ENCODE results near the gene CMSS1. TPM values are rescaled to one million over a fixed set of nuclear protein-coding genes. Genes with fewer than 3 reads are reported as not detected.

The CMSS1 gene
- total and polyA plus RNA-seq, 8 donors = 2.7 to 33.3 (median 22.1) TPM

- no peak overlapping the region for H3K27ac ChIP-seq
- TF ChIP-seq POLR2AphosphoS5 (IDR thresholded peaks at IDR 0.05) = no peak
- no peak for TF ChIP-seq POLR2A (IDR thresholded peaks at IDR 0.05)
- TF ChIP-seq CTCF (IDR thresholded peaks at IDR 0.05) = no peak
- TF ChIP-seq EP300 (IDR thresholded peaks at IDR 0.05) = no peak
- H3K36me3 ChIP-seq = peaks cover 3 to 23% (median 10%) of the 10 kb centered on the region in 4 donors
- WGBS, 5 donors = 72 to 91% (median 79%) methylated on average over 1 of the region's 1 CpG
- no peaks in the 10 kb centered on the region for H3K27me3 ChIP-seq
- peaks cover 0 to 27% (median 9%) of the 10 kb centered on the region in 4 donors for H3K4me1 ChIP-seq
- H3K4me3 ChIP-seq = no peak overlapping the region
- H3K9me3 ChIP-seq = peaks cover 0 to 6% (median 0%) of the 10 kb centered on the region in 4 donors
- DNase-seq = no peak
- intact Hi-C loops (cut with DNase I; ENCODE audit: low total_unique reads) = no loop called here
Observed at GRCh38 chr3:99852851-99853250, 35.2 kb downstream of the CMSS1 start.

- intact Hi-C loops (cut with DNase I; ENCODE audit: low total_unique reads) = no loop called here
- Histone ChIP-seq H3K27me3 (no peaks in the 10 kb centered on the region), H3K36me3 (peaks cover 3 to 16% (median 14%) of the 10 kb centered on the region in 4 donors), H3K4me3 (no peak overlapping the region), H3K27ac (no peak overlapping the region), H3K9me3 (no peaks in the 10 kb centered on the region), H3K4me1 (peaks cover 0 to 40% (median 22%) of the 10 kb centered on the region in 4 donors)
- 50 to 64% (median 57%) methylated on average over 1 of the region's 1 CpG for WGBS, 5 donors
- TF ChIP-seq CTCF (IDR thresholded peaks at IDR 0.05) = no peak
- TF ChIP-seq EP300 (IDR thresholded peaks at IDR 0.05) = no peak
- no peak for TF ChIP-seq POLR2A (IDR thresholded peaks at IDR 0.05)
- no peak for TF ChIP-seq POLR2AphosphoS5 (IDR thresholded peaks at IDR 0.05)
- no peak for DNase-seq
Observed at GRCh38 chr3:99854756-99855298, 37.2 kb downstream of the CMSS1 start.

GRCh38 chr3:99855900-99856299, 38.2 kb downstream of the CMSS1 start:
- WGBS, 5 donors = 69 to 85% (median 80%) methylated on average over 1 of the region's 1 CpG
- Histone ChIP-seq H3K27ac (no peak overlapping the region), H3K36me3 (peaks cover 0 to 6% (median 5%) of the 10 kb centered on the region in 4 donors), H3K27me3 (no peaks in the 10 kb centered on the region), H3K9me3 (no peaks in the 10 kb centered on the region), H3K4me3 (no peak overlapping the region), H3K4me1 (peaks cover 0 to 50% (median 29%) of the 10 kb centered on the region in 4 donors)
- intact Hi-C loops (cut with DNase I; ENCODE audit: low total_unique reads) = no loop called here
- DNase-seq = no peak
- TF ChIP-seq CTCF (IDR thresholded peaks at IDR 0.05) = no peak

- H3K4me1 ChIP-seq = peaks cover 0 to 58% (median 33%) of the 10 kb centered on the region in 4 donors
- H3K9me3 ChIP-seq = no peaks in the 10 kb centered on the region
- no peak for DNase-seq
- TF ChIP-seq POLR2A (IDR thresholded peaks at IDR 0.05) = no peak
- peak overlapping the region in 2 of 5 donors; percentile 7 to 77 for H3K27ac ChIP-seq
- intact Hi-C loops (cut with DNase I; ENCODE audit: low total_unique reads) = no loop called here
- no peaks in the 10 kb centered on the region for H3K27me3 ChIP-seq
- 66 to 92% (median 91%) methylated on average over 3 of the region's 3 CpGs for WGBS, 5 donors
- H3K36me3 ChIP-seq = peaks cover 0 to 12% (median 9%) of the 10 kb centered on the region in 4 donors
- H3K4me3 ChIP-seq = no peak overlapping the region
Observed at GRCh38 chr3:99856437-99857220, 39.0 kb downstream of the CMSS1 start.

- intact Hi-C loops (cut with DNase I; ENCODE audit: low total_unique reads) = no loop called here
- H3K4me3 ChIP-seq = no peak overlapping the region
Observed at GRCh38 chr3:99857278-99857677, 39.6 kb downstream of the CMSS1 start.

More at GRCh38 chr3:99857278-99857677, 39.6 kb downstream of the CMSS1 start:
- peaks cover 0 to 64% (median 35%) of the 10 kb centered on the region in 4 donors for H3K4me1 ChIP-seq
- TF ChIP-seq EP300 (IDR thresholded peaks at IDR 0.05) = no peak
- TF ChIP-seq CTCF (IDR thresholded peaks at IDR 0.05) = no peak
- TF ChIP-seq POLR2AphosphoS5 (IDR thresholded peaks at IDR 0.05) = no peak
- TF ChIP-seq POLR2A (IDR thresholded peaks at IDR 0.05) = no peak
- H3K36me3 ChIP-seq = peaks cover 0 to 18% (median 13%) of the 10 kb centered on the region in 4 donors
- H3K9me3 ChIP-seq = no peaks in the 10 kb centered on the region
- no peaks in the 10 kb centered on the region for H3K27me3 ChIP-seq
- H3K27ac ChIP-seq = peak overlapping the region in 1 of 5 donors; percentile 77
- DNase-seq = no peak
- WGBS, 5 donors = 11 to 48% (median 34%) methylated on average over 1 of the region's 1 CpG
